ENCODE data around the gene CPT2.

Gene CPT2

DNA sequence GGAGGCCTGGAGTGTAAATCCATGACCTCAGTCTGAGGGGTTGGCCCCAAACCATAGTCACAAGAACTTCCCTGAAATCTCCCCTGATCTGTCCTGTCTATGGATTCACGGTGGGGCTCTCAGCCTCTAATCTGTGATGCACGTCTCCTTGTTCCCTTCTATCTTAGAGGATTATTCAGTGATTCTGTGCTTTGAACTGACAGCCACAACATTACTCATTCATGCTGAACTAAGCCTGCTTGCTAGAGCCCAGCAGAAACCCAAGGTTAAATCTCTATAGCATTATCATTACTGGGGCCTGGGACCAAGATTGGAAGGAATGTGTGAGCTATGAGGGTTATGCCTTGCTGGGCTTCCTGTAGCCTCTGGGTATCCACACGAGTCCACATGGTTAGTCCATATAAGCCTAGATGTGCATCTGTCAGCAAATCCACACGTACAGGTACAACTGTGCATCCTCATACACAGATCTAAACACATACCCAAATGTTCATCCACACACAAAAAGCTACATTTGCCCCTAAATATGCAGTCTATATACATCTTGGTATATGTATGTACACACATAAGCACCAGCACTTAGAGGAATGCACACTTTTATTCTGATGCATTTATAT is 64.1 kb downstream of the CPT2 start:
- no peak for DNase-seq (ENCODE audit: low read depth in 2 of 2)

DNA sequence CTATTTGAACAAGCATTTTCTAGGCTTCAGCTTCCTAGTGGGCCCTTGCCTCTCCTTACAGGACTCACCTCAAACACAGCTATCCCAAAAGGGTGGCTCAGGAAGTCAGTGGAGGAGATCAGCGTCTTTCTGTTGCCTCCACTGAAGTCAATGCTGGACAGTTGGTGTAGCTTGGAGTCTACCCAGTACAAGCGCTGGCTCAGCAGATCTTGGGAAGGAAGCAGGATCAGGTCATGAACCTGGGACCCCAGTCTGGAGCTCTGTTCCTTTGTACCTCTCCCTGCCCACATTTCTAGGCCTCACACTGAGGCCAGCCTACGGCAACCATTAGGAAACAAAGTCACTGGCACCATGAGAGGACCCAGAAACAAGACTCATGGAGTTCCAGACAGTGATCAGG is 65.4 kb downstream of the CPT2 start:
- no peak for DNase-seq (ENCODE audit: low read depth in 2 of 2)

Data from stimulated activated CD4-positive, alpha-beta T cell treated with anti-CD3 and anti-CD28 coated beads, Interleukin-1b, Interleukin-23, amount 100 ng/mL, for 4 hours (primary cell).